Right lobe of liver (tissue), 6 donors: ENCODE measurements around the gene SF3A2. TPM values are rescaled to one million over a fixed set of nuclear protein-coding genes. Genes with fewer than 3 reads are reported as not detected.

Experiments used
- ATAC-seq, 4 donors: fragments of 200-7000 bp; cut with Tn5 transposase; one replicate each; pipeline ENCODE4 v1.9.1; 2020; ENCODE audit warnings: mild to moderate bottlenecking in 4 of 4, moderate library complexity in 4 of 4
- DNase-seq, 3 donors: peaks; one replicate each; pipeline ENCODE4 v3.0.0-alpha.2; 2020
- H3K27ac ChIP-seq, 3 donors: fragments of 200-600 bp; one replicate each; pipeline ENCODE4 v1.8.0; 2022
- H3K27me3 ChIP-seq, 2 donors: fragments of 200-600 bp; one replicate each; pipeline ENCODE4 v1.8.0; 2022
- H3K36me3 ChIP-seq, 4 donors: fragments of 200-600 bp; sonication (generic) in 1 of 4; one replicate each; pipeline versions ENCODE4 v1.5.1 to v1.8.0; 2017 to 2022; ENCODE audit warnings: control low read depth in 1 of 4
- H3K4me1 ChIP-seq, 4 donors: fragments of 200-600 bp; sonication (generic) in 1 of 4; one replicate each; pipeline versions ENCODE4 v1.5.1 to v1.8.0; 2017 to 2022; ENCODE audit warnings: control low read depth in 1 of 4
- H3K4me3 ChIP-seq, 3 donors: fragments of 200-600 bp; one replicate each; pipeline ENCODE4 v1.8.0; 2022
- H3K9me3 ChIP-seq, 4 donors: fragments of 200-600 bp; sonication (generic) in 1 of 4; one replicate each; pipeline versions ENCODE4 v1.5.1 to v1.8.0; 2017 to 2022; ENCODE audit warnings: control low read depth in 1 of 4
- CTCF ChIP-seq, 4 donors: fragments of 200-600 bp in 3 of 4; fragments of 450-650 bp in 1 of 4; IDR thresholded peaks; one replicate each; pipeline versions ENCODE4 v1.5.1 to v1.8.0; 2016 to 2022; ENCODE audit warnings: antibody characterized with exemption in 4 of 4, mild to moderate bottlenecking in 2 of 4
- POLR2A ChIP-seq: fragments of 450-650 bp; IDR thresholded peaks from one replicate; pipeline ENCODE4 v1.6.1; 2017; ENCODE audit warnings: antibody characterized with exemption, mild to moderate bottlenecking
- WGBS: methylation state at CpG from one replicate; pipeline ENCODE4 v1.1.6; 2018; ENCODE audit warnings: low coverage, low lambda C conversion rate; ENCODE audit not compliant: insufficient coverage; ENCODE audit errors: missing lambda C conversion rate; 5-methylcytosine and 5-hydroxymethylcytosine counted together
- intact Hi-C, 2 donors: fragments of 100-400 bp; cut with DNase I; formaldehyde crosslinking; loops; one replicate each; pipeline versions ENCODE4 v1.11.2 to v1.14.1; 2022
- total RNA-seq, 6 experiments: library from RNA; depleted of rRNA in 2 of 6; stranded (reverse); fragments of >200 nt in 2 of 6; fragmentation: NEBNext Ultra II Directional in 3 of 6; extraction: Animal tissue kit (Norgen Biotek cat#: 25700) in 3 of 6; gene quantifications; one replicate each; pipeline versions ENCODE4 v1.1.0 to v1.2.4, GENCODE V29; 2016 to 2023
- donor health status: DM: no; HTN: yes; CAD: no.
- donor health status: DM: no; HTN: no; CAD: no.
- donor health status: DM: no; HTN: no; CAD: no.
- donor health status: DM: no; HTN: yes; CAD: no.
- donor health status: DM: no; HTN: yes; CAD: no.

The SF3A2 gene
- total RNA-seq, 6 experiments from 2014 or later, result 14.0 to 22.1 (median 19.1) TPM

GRCh38 chr19:2223959-2224358 lies 12.7 kb upstream of the SF3A2 start:
- H3K4me1 ChIP-seq, result peaks cover 0 to 6% (median 0%) of the 10 kb centered on the region in 4 donors
- no peak for DNase-seq
- TF ChIP-seq CTCF (IDR thresholded peaks at IDR 0.05) (no peak), POLR2A (no peak)
- WGBS, result 83% methylated on average over 9 of the region's 14 CpGs
- no peak overlapping the region for H3K4me3 ChIP-seq
- H3K27ac ChIP-seq, result no peak overlapping the region
- H3K36me3 ChIP-seq, result peaks cover 0 to 43% (median 1%) of the 10 kb centered on the region in 4 donors
- intact Hi-C loops, result no loop called here
- no peaks in the 10 kb centered on the region for H3K27me3 ChIP-seq
- no peaks in the 10 kb centered on the region for H3K9me3 ChIP-seq
- no peak for ATAC-seq

- H3K36me3 ChIP-seq, result peaks cover 0 to 48% (median 2%) of the 10 kb centered on the region in 4 donors
- peaks cover 0 to 14% (median 0%) of the 10 kb centered on the region in 4 donors for H3K4me1 ChIP-seq
- H3K9me3 ChIP-seq, result no peaks in the 10 kb centered on the region
- TF ChIP-seq CTCF (IDR thresholded peaks at IDR 0.05) (no peak), POLR2A (no peak)
- intact Hi-C loops, result no loop called here
- ATAC-seq (no peak), DNase-seq (no peak)
- no peak overlapping the region for H3K27ac ChIP-seq
- 90% methylated on average over 6 of the region's 13 CpGs for WGBS
- no peaks in the 10 kb centered on the region for H3K27me3 ChIP-seq
- H3K4me3 ChIP-seq, result no peak overlapping the region
Observed at GRCh38 chr19:2224754-2225349, 11.8 kb upstream of the SF3A2 start.

DNA sequence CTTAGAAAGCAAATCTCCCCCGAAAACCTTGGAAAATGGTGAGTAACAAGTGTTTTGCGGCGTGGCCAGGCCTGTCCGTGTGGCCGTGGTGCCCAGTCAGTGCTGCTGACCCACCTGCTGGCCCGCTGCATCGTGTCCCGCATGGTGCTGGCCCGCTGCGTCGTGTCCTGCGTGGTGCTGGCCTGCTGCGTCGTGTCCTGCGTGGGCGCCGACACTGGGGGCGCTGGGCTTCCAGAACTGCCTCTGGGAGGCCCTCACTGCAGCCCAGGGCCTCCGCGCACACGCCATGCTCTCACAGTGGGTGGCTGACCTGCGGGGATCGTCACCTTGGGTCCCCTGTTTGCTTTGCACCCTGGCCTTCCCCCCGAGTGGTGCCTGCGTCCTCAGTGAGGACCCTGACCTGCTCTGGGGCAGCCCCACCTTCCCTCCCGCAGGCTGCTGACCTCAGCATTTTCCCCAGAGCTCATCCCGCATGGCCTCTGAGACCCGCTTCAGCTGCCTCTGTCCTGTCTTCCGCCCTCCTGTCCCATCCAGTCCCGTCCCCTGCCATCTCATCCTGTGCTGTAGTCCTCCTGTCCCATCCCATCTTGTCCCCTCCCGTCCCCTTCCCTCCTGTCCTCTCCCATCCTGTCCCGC lies 11.1 kb upstream of the SF3A2 start:
- Histone ChIP-seq H3K27me3 (no peaks in the 10 kb centered on the region), H3K4me1 (peaks cover 0 to 14% (median 0%) of the 10 kb centered on the region in 4 donors), H3K36me3 (peaks cover 0 to 54% (median 6%) of the 10 kb centered on the region in 4 donors), H3K4me3 (no peak overlapping the region), H3K9me3 (no peaks in the 10 kb centered on the region), H3K27ac (no peak overlapping the region)
- TF ChIP-seq POLR2A (no peak), CTCF (IDR thresholded peaks at IDR 0.05) (no peak)
- DNase-seq (no peak), ATAC-seq (no peak)
- 81% methylated on average over 7 of the region's 32 CpGs for WGBS
- intact Hi-C loops, result no loop called here

DNA sequence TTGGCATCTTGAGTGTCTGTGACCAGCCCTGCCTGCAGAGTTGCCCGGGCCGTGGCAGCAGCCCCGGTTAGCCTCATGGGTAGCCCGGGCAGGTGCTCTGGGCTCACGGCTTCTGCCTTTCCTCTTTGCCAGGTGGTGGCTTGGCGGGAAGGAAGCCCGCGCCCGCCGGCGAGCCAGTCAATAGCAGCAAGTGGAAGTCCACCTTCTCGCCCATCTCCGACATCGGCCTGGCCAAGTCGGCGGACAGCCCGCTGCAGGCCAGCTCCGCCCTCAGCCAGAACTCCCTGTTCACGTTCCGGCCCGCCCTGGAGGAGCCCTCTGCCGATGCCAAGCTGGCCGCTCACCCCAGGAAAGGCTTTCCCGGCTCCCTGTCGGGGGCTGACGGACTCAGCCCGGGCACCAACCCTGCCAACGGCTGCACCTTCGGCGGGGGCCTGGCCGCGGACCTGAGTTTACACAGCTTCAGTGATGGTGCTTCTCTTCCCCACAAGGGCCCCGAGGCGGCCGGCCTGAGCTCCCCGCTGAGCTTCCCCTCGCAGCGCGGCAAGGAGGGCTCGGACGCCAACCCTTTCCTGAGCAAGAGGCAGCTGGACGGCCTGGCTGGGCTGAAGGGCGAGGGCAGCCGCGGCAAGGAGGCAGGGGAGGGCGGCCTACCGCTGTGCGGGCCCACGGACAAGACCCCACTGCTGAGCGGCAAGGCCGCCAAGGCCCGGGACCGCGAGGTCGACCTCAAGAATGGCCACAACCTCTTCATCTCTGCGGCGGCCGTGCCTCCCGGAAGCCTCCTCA lies 10.4 kb upstream of the SF3A2 start:
- ATAC-seq (no peak), DNase-seq (no peak)
- H3K9me3 ChIP-seq, result no peaks in the 10 kb centered on the region
- no peak overlapping the region for H3K27ac ChIP-seq
- H3K4me1 ChIP-seq, result peaks cover 0 to 14% (median 0%) of the 10 kb centered on the region in 4 donors
- TF ChIP-seq POLR2A, result no peak
- TF ChIP-seq CTCF (IDR thresholded peaks at IDR 0.05), result no peak
- no peak overlapping the region for H3K4me3 ChIP-seq
- WGBS, result 91% methylated on average over 9 of the region's 59 CpGs
- H3K36me3 ChIP-seq, result peaks cover 0 to 52% (median 7%) of the 10 kb centered on the region in 4 donors
- H3K27me3 ChIP-seq, result no peaks in the 10 kb centered on the region
- intact Hi-C loops, result no loop called here
